Uterus (tissue), 4 donors: Measurements from ENCODE around the gene DRAM1. TPM values are rescaled to one million over a fixed set of nuclear protein-coding genes. Genes with fewer than 3 reads are reported as not detected.

ENCODE experiments used
- DNase-seq, 2 donors: peaks; one replicate each; pipeline ENCODE4 v3.0.0-alpha.2; 2019 to 2020
- H3K27ac ChIP-seq, 2 donors: fragments of 200-600 bp; sonication (generic); 1 replicate in 1 of 2; 2 replicates in 1 of 2; pipeline ENCODE4 v1.5.1; 2016 to 2018
- H3K27me3 ChIP-seq, 2 donors: fragments of 200-600 bp; sonication (generic); one replicate each; pipeline ENCODE4 v1.5.1; 2018 to 2019; ENCODE audit warnings: control low read depth in 1 of 2
- H3K36me3 ChIP-seq, 2 donors: fragments of 200-600 bp; sonication (generic); one replicate each; pipeline ENCODE4 v1.5.1; 2019; ENCODE audit warnings: control low read depth in 1 of 2
- H3K4me1 ChIP-seq, 2 donors: fragments of 200-600 bp; sonication (generic); one replicate each; pipeline ENCODE4 v1.5.1; 2018 to 2019; ENCODE audit warnings: control low read depth in 1 of 2
- H3K4me3 ChIP-seq, 2 donors: fragments of 200-600 bp; sonication (generic); 1 replicate in 1 of 2; 2 replicates in 1 of 2; pipeline ENCODE4 v1.5.1; 2018 to 2019; ENCODE audit warnings: mild to moderate bottlenecking in 1 of 2
- H3K9me3 ChIP-seq, 2 donors: fragments of 200-600 bp; sonication (generic); one replicate each; pipeline ENCODE4 v1.5.1; 2019; ENCODE audit warnings: control low read depth in 1 of 2
- POLR2A ChIP-seq, 2 donors: fragments of 450-650 bp; IDR thresholded peaks; one replicate each; pipeline ENCODE4 v1.6.1; 2016; ENCODE audit warnings: antibody characterized with exemption in 2 of 2, mild to moderate bottlenecking in 1 of 2, moderate library complexity in 1 of 2
- intact Hi-C: fragments of 100-400 bp; cut with DNase I; formaldehyde crosslinking; loops from one replicate; pipeline ENCODE4 v1.15.1; 2023; ENCODE audit warnings: low total_unique reads
- total RNA-seq, 4 donors: library from RNA; depleted of rRNA in 3 of 4; stranded (reverse); fragments of >200 nt in 3 of 4; gene quantifications; one replicate each; pipeline versions ENCODE4 v1.1.0 to v1.2.4, GENCODE V29; 2014 to 2023
- TF ChIP-seq, protein P1 (sequence below), 4 experiments: fragments of 200-600 bp in 2 of 4; fragments of 450-650 bp in 2 of 4; sonication (generic) in 2 of 4; IDR thresholded peaks; one replicate each; pipeline ENCODE4 v1.5.1; 2016 to 2019; ENCODE audit warnings: antibody characterized with exemption in 4 of 4, mild to moderate bottlenecking in 2 of 4, moderate library complexity in 1 of 4
- donor health status: DM: yes; HTN: yes; CAD: no.

Gene DRAM1
- total RNA-seq, 4 donors from 2014 or later, result 2.0 to 25.4 (median 9.9) TPM

DNA sequence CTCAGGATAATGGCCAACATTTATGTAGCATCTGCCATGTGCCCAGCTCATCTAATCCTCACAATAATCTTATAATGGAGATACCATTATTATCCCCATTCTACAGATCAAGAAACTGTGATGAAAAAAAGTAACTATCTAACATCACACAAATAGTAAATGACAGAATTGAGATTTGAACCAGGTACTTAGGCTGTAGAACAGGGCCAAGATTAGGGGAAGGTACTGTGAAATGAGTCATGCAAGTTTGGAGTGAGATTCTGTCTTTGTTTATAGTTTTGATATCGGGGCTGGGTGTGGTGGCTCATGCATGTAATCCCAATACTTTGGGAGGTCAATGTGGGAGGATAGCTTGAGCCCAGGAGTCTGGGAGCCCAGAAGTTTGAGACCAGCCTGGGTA lies 45.4 kb upstream of the DRAM1 start:
- Histone ChIP-seq H3K9me3 (no peaks in the 10 kb centered on the region), H3K27me3 (no peaks in the 10 kb centered on the region), H3K36me3 (no peaks in the 10 kb centered on the region), H3K4me1 (no peaks in the 10 kb centered on the region), H3K27ac (no peak overlapping the region), H3K4me3 (no peak overlapping the region)
- DNase-seq, result no peak
- intact Hi-C loops, result no loop called here
- no peak for TF ChIP-seq POLR2A (IDR thresholded peaks at IDR 0.05)
- TF ChIP-seq, protein P1, sequence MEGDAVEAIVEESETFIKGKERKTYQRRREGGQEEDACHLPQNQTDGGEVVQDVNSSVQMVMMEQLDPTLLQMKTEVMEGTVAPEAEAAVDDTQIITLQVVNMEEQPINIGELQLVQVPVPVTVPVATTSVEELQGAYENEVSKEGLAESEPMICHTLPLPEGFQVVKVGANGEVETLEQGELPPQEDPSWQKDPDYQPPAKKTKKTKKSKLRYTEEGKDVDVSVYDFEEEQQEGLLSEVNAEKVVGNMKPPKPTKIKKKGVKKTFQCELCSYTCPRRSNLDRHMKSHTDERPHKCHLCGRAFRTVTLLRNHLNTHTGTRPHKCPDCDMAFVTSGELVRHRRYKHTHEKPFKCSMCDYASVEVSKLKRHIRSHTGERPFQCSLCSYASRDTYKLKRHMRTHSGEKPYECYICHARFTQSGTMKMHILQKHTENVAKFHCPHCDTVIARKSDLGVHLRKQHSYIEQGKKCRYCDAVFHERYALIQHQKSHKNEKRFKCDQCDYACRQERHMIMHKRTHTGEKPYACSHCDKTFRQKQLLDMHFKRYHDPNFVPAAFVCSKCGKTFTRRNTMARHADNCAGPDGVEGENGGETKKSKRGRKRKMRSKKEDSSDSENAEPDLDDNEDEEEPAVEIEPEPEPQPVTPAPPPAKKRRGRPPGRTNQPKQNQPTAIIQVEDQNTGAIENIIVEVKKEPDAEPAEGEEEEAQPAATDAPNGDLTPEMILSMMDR (IDR thresholded peaks at IDR 0.05), result no peak

DNA sequence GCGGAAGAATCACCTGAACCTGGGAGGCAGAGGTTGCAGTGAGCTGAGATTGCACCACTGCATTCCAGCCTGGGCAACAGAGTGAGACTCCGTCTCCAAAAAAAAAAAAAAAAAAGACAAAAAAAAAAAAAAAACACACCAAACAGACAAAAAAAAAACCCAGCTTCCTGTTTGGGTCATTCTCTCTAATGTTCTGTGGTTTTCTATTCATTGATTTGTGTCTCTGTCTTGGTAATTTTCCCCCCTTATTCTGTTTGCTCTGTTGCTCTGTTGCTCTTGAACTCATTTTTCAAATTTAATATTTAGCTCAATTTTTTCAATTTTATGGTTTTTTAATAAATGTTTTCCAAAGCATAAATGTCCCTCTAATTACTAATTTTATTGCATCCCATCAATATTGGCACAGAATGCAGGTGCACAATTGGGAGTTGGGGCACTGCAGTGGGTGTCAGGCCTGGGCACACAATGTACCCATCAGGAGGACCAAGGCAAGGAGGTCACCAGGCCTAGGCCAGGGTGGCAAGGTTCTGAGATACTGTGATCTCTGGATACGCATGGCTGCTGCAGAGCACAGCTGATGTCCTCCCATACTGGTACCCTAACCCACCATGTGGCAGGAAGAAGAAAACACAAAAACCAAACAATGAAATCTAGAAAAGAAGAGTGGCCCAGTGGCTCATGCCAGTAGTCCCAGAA lies 38.6 kb upstream of the DRAM1 start:
- Histone ChIP-seq H3K36me3 (no peaks in the 10 kb centered on the region), H3K4me1 (no peaks in the 10 kb centered on the region), H3K27me3 (no peaks in the 10 kb centered on the region), H3K27ac (no peak overlapping the region), H3K9me3 (no peaks in the 10 kb centered on the region), H3K4me3 (no peak overlapping the region)
- DNase-seq, result no peak
- intact Hi-C loops, result no loop called here
- TF ChIP-seq, protein P1 (IDR thresholded peaks at IDR 0.05), result no peak
- no peak for TF ChIP-seq POLR2A (IDR thresholded peaks at IDR 0.05)

DNA sequence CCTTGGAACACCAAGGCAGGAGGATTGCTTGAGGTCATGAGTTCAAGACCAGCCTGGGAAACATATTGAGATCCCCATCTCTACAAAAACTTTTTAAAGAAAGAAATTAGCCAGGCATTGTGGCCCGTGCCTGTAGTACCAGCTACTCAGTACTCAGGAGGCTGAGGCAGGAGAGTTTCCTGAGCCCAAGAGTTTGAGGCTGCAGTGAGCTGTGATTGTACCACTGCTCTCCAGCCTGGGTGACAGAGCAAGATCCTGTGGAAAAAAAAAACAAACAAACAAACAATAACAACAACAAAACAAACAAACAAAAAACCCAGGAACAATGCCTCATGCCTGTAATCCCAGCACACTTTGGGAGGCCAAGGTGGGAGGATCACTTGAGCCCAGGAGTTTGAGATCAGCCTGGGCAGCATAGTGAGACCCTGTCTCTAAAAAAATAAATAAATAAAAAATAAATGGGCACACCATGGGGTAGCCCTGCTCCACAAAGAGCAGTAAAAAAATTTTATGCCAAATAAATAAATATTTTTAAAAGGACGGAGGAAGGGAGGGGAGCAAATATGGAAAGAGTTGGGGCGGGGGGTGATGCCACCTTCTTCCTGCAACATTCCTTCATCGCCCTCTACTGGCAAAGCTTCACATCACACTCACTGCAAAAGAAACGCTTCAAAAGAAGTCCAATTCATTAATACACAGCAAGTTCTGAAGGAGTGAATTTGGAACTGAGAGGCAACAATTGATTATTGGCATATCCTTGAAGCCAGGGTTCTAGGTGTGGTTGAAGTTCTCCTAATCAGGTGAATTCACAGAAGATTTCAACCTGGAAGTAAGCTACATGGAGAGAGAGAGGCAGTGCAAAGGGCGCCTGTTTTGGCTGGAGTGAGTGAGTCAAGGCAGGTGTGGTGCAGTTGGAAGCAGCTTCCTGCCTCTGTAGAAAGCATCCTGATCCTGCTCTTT lies 37.8 kb upstream of the DRAM1 start:
- DNase-seq, result peak; percentile 49 to 70

DNA sequence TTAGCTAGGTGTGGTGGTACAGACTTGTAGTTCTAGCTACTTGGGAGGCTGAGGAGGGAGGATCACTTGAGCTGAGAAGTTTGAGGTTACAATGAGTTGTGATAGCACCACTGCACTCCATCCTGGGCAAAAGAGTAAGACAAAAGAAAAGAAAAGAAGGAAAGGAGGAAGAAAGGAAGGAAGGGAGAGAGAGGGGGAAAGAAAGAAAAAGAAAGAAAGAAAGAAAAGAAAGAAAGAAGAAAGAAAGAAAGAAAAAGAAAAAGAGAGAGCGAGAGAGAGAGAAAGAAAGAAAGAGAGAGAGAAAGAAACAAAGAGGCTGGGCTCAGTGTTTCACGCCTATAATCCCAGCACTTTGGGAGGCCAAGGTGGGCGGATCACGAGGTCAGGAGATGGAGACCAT lies 36.3 kb upstream of the DRAM1 start:
- no peak for TF ChIP-seq POLR2A (IDR thresholded peaks at IDR 0.05)
- TF ChIP-seq, protein P1 (IDR thresholded peaks at IDR 0.05), result no peak
- Histone ChIP-seq H3K4me1 (no peaks in the 10 kb centered on the region), H3K4me3 (no peak overlapping the region), H3K27ac (no peak overlapping the region), H3K27me3 (no peaks in the 10 kb centered on the region), H3K36me3 (no peaks in the 10 kb centered on the region), H3K9me3 (no peaks in the 10 kb centered on the region)
- no peak for DNase-seq
- intact Hi-C loops, result no loop called here

More for the DNA sequence above, 37.8 kb upstream of the DRAM1 start:
- intact Hi-C loops, result no loop called here
- Histone ChIP-seq H3K9me3 (no peaks in the 10 kb centered on the region), H3K27ac (no peak overlapping the region), H3K27me3 (no peaks in the 10 kb centered on the region), H3K4me1 (no peaks in the 10 kb centered on the region), H3K36me3 (no peaks in the 10 kb centered on the region), H3K4me3 (no peak overlapping the region)
- TF ChIP-seq POLR2A (IDR thresholded peaks at IDR 0.05), result no peak
- TF ChIP-seq, protein P1 (IDR thresholded peaks at IDR 0.05), result peak; percentile 66 to 83 (median 74)
